ENCODE results near the gene KCNQ1. TPM values are rescaled to one million over a fixed set of nuclear protein-coding genes. Genes with fewer than 3 reads are reported as not detected.

The KCNQ1 gene
- total RNA-seq, 1 experiment from 2014 or later: 10.7 TPM

DNA sequence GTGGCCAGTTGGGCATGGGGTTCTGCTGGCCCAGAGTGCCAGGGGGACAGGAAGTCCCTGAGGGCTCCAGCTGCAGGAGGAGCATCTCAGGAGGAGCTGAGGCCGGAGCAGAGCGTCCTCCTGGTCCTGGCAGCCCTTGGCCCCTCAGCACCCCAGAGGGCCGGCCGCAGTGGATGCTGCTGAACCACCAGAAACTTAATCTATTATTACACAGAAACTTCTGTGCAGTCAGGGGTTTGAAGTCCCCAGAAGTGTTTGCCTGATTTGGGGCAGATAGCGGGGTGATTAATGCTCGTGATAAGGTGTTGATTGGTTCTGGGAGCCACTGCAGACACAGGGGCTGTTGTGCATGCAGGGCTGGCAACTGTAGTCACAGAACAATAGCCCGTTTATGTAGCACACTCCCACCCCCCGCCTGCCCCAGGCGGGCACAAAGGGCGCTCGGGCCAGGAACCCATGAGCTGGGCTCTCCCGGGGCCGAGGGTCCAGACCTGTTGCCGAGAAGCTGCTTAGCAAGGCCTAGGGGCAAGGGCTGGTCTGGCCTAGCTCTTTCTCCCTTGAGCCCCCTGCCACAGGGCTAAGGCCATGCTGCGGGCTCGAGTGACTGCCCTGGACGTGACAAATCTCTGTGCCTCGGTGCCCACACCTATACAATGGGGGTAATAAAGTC is 284.0 kb downstream of the KCNQ1 start:
- H3K9ac ChIP-seq (ENCODE audit: low read length): no peak overlapping the region
- H3K9me2 ChIP-seq (ENCODE audit: insufficient read depth): no peaks in the 10 kb centered on the region
- TF ChIP-seq YY1 (IDR thresholded peaks at IDR 0.05; ENCODE audit: extremely low read depth, insufficient replicate concordance, low read depth, low read length) (no peak), SIN3A (IDR thresholded peaks at IDR 0.05; ENCODE audit: low read depth) (no peak), EZH2phosphoT487 (IDR thresholded peaks at IDR 0.05; ENCODE audit: borderline replicate concordance) (no peak)
- H3K9me3 ChIP-seq (ENCODE audit: control insufficient read depth in 1 of 2, insufficient read depth in 1 of 2, low read depth in 1 of 2, low read length in 2 of 2): no peaks in the 10 kb centered on the region
- no peaks in the 10 kb centered on the region for H3K4me1 ChIP-seq (ENCODE audit: control insufficient read depth in 1 of 2, insufficient read depth in 2 of 2, low read length in 2 of 2)
- H2AFZ ChIP-seq (ENCODE audit: low read depth, low read length, poor library complexity, severe bottlenecking): no peak overlapping the region
- intact Hi-C loops (cut with micrococcal nuclease): no loop called here
- H3K4me3 ChIP-seq (replicated peaks in 1 of 2; ENCODE audit: low read depth in 1 of 2, low read length in 2 of 2): no peak overlapping the region
- H3K4me2 ChIP-seq (ENCODE audit: low read length): no peak overlapping the region
- no peaks in the 10 kb centered on the region for H4K20me1 ChIP-seq (ENCODE audit: insufficient read depth)
- no peak overlapping the region for H3K27ac ChIP-seq (ENCODE audit: low read depth, low read length)
- no peak for ATAC-seq
- DNase-seq (ENCODE audit: low read depth, low spot score): no peak
- CTCF ChIA-PET: no interaction called here
- BruUV-seq (replicated peaks): no TSS peak
- POLR2A ChIA-PET: no interaction called here
- H3K36me3 ChIP-seq (ENCODE audit: control insufficient read depth in 1 of 2, insufficient read depth in 2 of 2, low read length in 2 of 2): no peaks in the 10 kb centered on the region
- no peaks in the 10 kb centered on the region for H3K79me2 ChIP-seq (ENCODE audit: insufficient read depth, low read length)
- no peaks in the 10 kb centered on the region for H3K27me3 ChIP-seq (ENCODE audit: insufficient read depth, low read length)
- RAD21 ChIA-PET (ENCODE audit: low non-redundant PET in 1 of 2, low total read pairs in 2 of 2, uncharacterized antibody in 2 of 2, unreplicated experiment in 2 of 2): no interaction called here

- ATAC-seq (no peak), DNase-seq (ENCODE audit: low read depth, low spot score) (no peak)
- Histone ChIP-seq H3K27ac (ENCODE audit: low read depth, low read length) (no peak overlapping the region), H3K4me3 (replicated peaks in 1 of 2; ENCODE audit: low read depth in 1 of 2, low read length in 2 of 2) (no peak overlapping the region), H2AFZ (ENCODE audit: low read depth, low read length, poor library complexity, severe bottlenecking) (no peak overlapping the region), H3K9me3 (ENCODE audit: control insufficient read depth in 1 of 2, insufficient read depth in 1 of 2, low read depth in 1 of 2, low read length in 2 of 2) (no peaks in the 10 kb centered on the region), H3K4me1 (ENCODE audit: control insufficient read depth in 1 of 2, insufficient read depth in 2 of 2, low read length in 2 of 2) (no peaks in the 10 kb centered on the region), H3K9me2 (ENCODE audit: insufficient read depth) (no peaks in the 10 kb centered on the region), H3K27me3 (ENCODE audit: insufficient read depth, low read length) (no peaks in the 10 kb centered on the region), H3K9ac (ENCODE audit: low read length) (no peak overlapping the region), H3K79me2 (ENCODE audit: insufficient read depth, low read length) (no peaks in the 10 kb centered on the region), H4K20me1 (ENCODE audit: insufficient read depth) (no peaks in the 10 kb centered on the region), H3K4me2 (ENCODE audit: low read length) (no peak overlapping the region), H3K36me3 (ENCODE audit: control insufficient read depth in 1 of 2, insufficient read depth in 2 of 2, low read length in 2 of 2) (no peaks in the 10 kb centered on the region)
- RAD21 ChIA-PET (ENCODE audit: low non-redundant PET in 1 of 2, low total read pairs in 2 of 2, uncharacterized antibody in 2 of 2, unreplicated experiment in 2 of 2): no interaction called here
- POLR2A ChIA-PET: no interaction called here
- intact Hi-C loops (cut with micrococcal nuclease): no loop called here
- CTCF ChIA-PET: no interaction called here
- no TSS peak for BruUV-seq (replicated peaks)
- TF ChIP-seq SIN3A (IDR thresholded peaks at IDR 0.05; ENCODE audit: low read depth) (no peak), SP1 (IDR thresholded peaks at IDR 0.05; ENCODE audit: low read depth) (no peak), RAD21 (IDR thresholded peaks at IDR 0.05; ENCODE audit: low read depth) (no peak), CEBPB (IDR thresholded peaks at IDR 0.05; ENCODE audit: low read depth) (no peak), POLR2A (IDR thresholded peaks at IDR 0.05; ENCODE audit: borderline replicate concordance, extremely low read depth, insufficient read depth, insufficient read length) (no peak), FOSL1 (IDR thresholded peaks at IDR 0.05; ENCODE audit: low read depth) (no peak)
Measured at GRCh38 chr11:2729841-2730240, 285.0 kb downstream of the KCNQ1 start.
